PC-3 (cell line): ENCODE results near the gene NKX1-1.

ENCODE experiments used
- CTCF ChIP-seq: fragments of 300-600 bp; sonication (generic); conservative IDR thresholded peaks from 2 replicates; pipeline ENCODE4 v1.5.1; 2017; ENCODE audit warnings: antibody characterized with exemption, low read depth, mild to moderate bottlenecking, low read length
- EZH2 ChIP-seq: fragments of 300-600 bp; sonication (generic); IDR thresholded peaks from one replicate; pipeline ENCODE4 v1.6.1; 2017; ENCODE audit warnings: antibody characterized with exemption, mild to moderate bottlenecking, low read length; ENCODE audit not compliant: unreplicated experiment
- EZH2phosphoT487 ChIP-seq: fragments of 300-600 bp; sonication (generic); IDR thresholded peaks from 2 replicates; pipeline ENCODE4 v1.6.1; 2018; ENCODE audit warnings: mild to moderate bottlenecking, antibody characterized with exemption, low read length, borderline replicate concordance

GRCh38 chr4:1369091-1369450 is 37.2 kb downstream of the NKX1-1 start:
- TF ChIP-seq CTCF (no peak), EZH2 (no peak), EZH2phosphoT487 (no peak)
